A549 (cell line): ENCODE data around the gene UBAC2. TPM values are rescaled to one million over a fixed set of nuclear protein-coding genes. Genes with fewer than 3 reads are reported as not detected.

Experiments
- ATAC-seq, 2 experiments: fragments of 200-7000 bp in 1 of 2; fragments of >200 bp in 1 of 2; cut with Nextera tagmentation in 1 of 2; cut with Tn5 transposase in 1 of 2; 3 replicates each; pipeline versions ENCODE4 v1.8.0 to v1.9.1; 2018 to 2020; ENCODE audit warnings: mild to moderate bottlenecking in 1 of 2, moderate library complexity in 1 of 2
- CTCF ChIA-PET: fragments of 300-600 bp; sonication (Branson Sonifier 250); formaldehyde crosslinking; extraction: SDS; loops from one replicate; lab custom pipeline; 2021; ENCODE audit warnings: antibody characterized with exemption, inconsistent platforms; lab: Yijun Ruan, JAX
- POLR2A ChIA-PET: fragments of 350-600 bp; formaldehyde crosslinking; extraction: SDS; loops from one replicate; lab custom pipeline; 2021; ENCODE audit warnings: antibody characterized with exemption, inconsistent platforms; lab: Yijun Ruan, JAX
- DNase-seq, 2 experiments: peaks; one replicate each; pipeline versions ENCODE4 v3.0.0 to v3.0.0-alpha.2; 2011 to 2016; ENCODE audit warnings: low read depth in 1 of 2, low spot score in 1 of 2
- FAIRE-seq: peaks from 2 replicates; lab custom pipeline; 2011; peaks lifted over from hg19 to GRCh38; lab: Jason Lieb, UNC
- H3K27ac ChIP-seq, 2 experiments: fragments of >200 bp; sonication (Bioruptor Twin); formaldehyde crosslinking; 3 replicates each; pipeline ENCODE4 v1.5.1; 2016 to 2017
- H3K4me1 ChIP-seq: fragments of >200 bp; sonication (Bioruptor Twin); formaldehyde crosslinking; 3 replicates; pipeline ENCODE4 v1.6.1; 2016
- H3K4me2 ChIP-seq: fragments of >200 bp; sonication (Bioruptor Twin); formaldehyde crosslinking; 3 replicates; pipeline ENCODE4 v1.6.1; 2016
- H3K4me3 ChIP-seq: fragments of >200 bp; sonication (Bioruptor Twin); formaldehyde crosslinking; 3 replicates; pipeline ENCODE4 v1.5.1; 2016
- H3K9me3 ChIP-seq: fragments of >200 bp; sonication (Bioruptor Twin); formaldehyde crosslinking; 3 replicates; pipeline ENCODE4 v1.6.1; 2016
- BHLHE40 ChIP-seq: IDR thresholded peaks from 2 replicates; pipeline ENCODE4 v1.6.1; 2012; ENCODE audit warnings: low read depth, low read length, inconsistent platforms
- CHD2 ChIP-seq: fragments of 150-350 bp; IDR thresholded peaks from 2 replicates; pipeline ENCODE4 v1.6.1; 2014; ENCODE audit warnings: low read length; ENCODE audit not compliant: partially characterized antibody
- EHF ChIP-seq: fragments of 250-450 bp; sonication (Bioruptor Pico); IDR thresholded peaks from 2 replicates; pipeline ENCODE4 v1.5.0; 2020; ENCODE audit warnings: mild to moderate bottlenecking
- EP300 ChIP-seq, 2 experiments: fragments of >200 bp; sonication (Bioruptor Twin); formaldehyde crosslinking; IDR thresholded peaks; 2 replicates in 1 of 2; 3 replicates in 1 of 2; pipeline ENCODE4 v1.6.1; 2016 to 2017
- ESRRA ChIP-seq: fragments of 150-350 bp; IDR thresholded peaks from 2 replicates; pipeline ENCODE4 v1.6.1; 2014; ENCODE audit warnings: mild to moderate bottlenecking, low read length, borderline replicate concordance
- HDAC2 ChIP-seq: fragments of 200-600 bp; sonication (generic); IDR thresholded peaks from 2 replicates; pipeline ENCODE4 v1.6.1; 2016
- HOXB5 ChIP-seq: fragments of 250-450 bp; sonication (Bioruptor Pico); IDR thresholded peaks from 2 replicates; pipeline ENCODE4 v1.5.0; 2020; ENCODE audit warnings: mild to moderate bottlenecking, moderate library complexity
- JUN ChIP-seq, 2 experiments: fragments of >200 bp; sonication (Bioruptor Twin); formaldehyde crosslinking; IDR thresholded peaks; 2 replicates in 1 of 2; 3 replicates in 1 of 2; pipeline ENCODE4 v1.6.1; 2016 to 2017
- JUNB ChIP-seq: fragments of >200 bp; sonication (Bioruptor Twin); formaldehyde crosslinking; IDR thresholded peaks from 2 replicates; pipeline ENCODE4 v1.6.1; 2016
- KDM1A ChIP-seq: fragments of 200-600 bp; sonication (generic); IDR thresholded peaks from 2 replicates; pipeline ENCODE4 v1.6.1; 2016; ENCODE audit warnings: low read depth, mild to moderate bottlenecking
- NFE2L2 ChIP-seq: fragments of 150-350 bp; conservative IDR thresholded peaks from 2 replicates; pipeline ENCODE4 v1.6.1; 2014; ENCODE audit warnings: low read length
- NR3C1 ChIP-seq: fragments of >200 bp; sonication (Bioruptor Twin); formaldehyde crosslinking; IDR thresholded peaks from 3 replicates; pipeline ENCODE4 v1.6.1; 2017
- RARB ChIP-seq: fragments of 250-450 bp; sonication (Bioruptor Pico); IDR thresholded peaks from 2 replicates; pipeline ENCODE4 v1.8.0; 2021; ENCODE audit warnings: mild to moderate bottlenecking, moderate library complexity
- SMC3 ChIP-seq: fragments of >200 bp; sonication (Bioruptor Twin); formaldehyde crosslinking; IDR thresholded peaks from 3 replicates; pipeline ENCODE4 v1.6.1; 2018; ENCODE audit warnings: inconsistent platforms
- TP53 ChIP-seq: fragments of 250-450 bp; sonication (Bioruptor Pico); IDR thresholded peaks from 2 replicates; pipeline ENCODE4 v1.5.0; 2021; ENCODE audit warnings: mild to moderate bottlenecking, moderate library complexity
- ZC3H11A ChIP-seq: fragments of 450-650 bp; IDR thresholded peaks from 2 replicates; pipeline ENCODE4 v1.6.1; 2014; ENCODE audit warnings: antibody characterized with exemption, mild to moderate bottlenecking
- ZFP36 ChIP-seq: fragments of 450-650 bp; IDR thresholded peaks from 2 replicates; pipeline ENCODE4 v1.6.1; 2014; ENCODE audit warnings: borderline replicate concordance; ENCODE audit not compliant: partially characterized antibody
- ZSCAN20 ChIP-seq: fragments of 250-450 bp; sonication (Bioruptor Pico); IDR thresholded peaks from 2 replicates; pipeline ENCODE4 v1.8.0; 2022; ENCODE audit warnings: mild to moderate bottlenecking, moderate library complexity
- WGBS: methylation state at CpG from one replicate; pipeline ENCODE4 v1.1.6; 2017; ENCODE audit errors: missing lambda C conversion rate; 5-methylcytosine and 5-hydroxymethylcytosine counted together
- polyA plus RNA-seq, 4 experiments: library from polyadenylated mRNA; depleted of rRNA in 3 of 4; stranded (reverse); fragments of >200 nt; fragmentation: RNase III in 1 of 4; extraction: RNeasy Plus Mini Kit Qiagen cat#74134 plus additional on column Dnase treatment in 1 of 4; gene quantifications; 2 replicates in 3 of 4; 3 replicates in 1 of 4; pipeline ENCODE4 v1.2.3, GENCODE V29; 2011 to 2017
- TF ChIP-seq, protein P1 (sequence below): fragments of 250-450 bp; sonication (Bioruptor Pico); IDR thresholded peaks from 2 replicates; pipeline ENCODE4 v1.5.0; 2021; ENCODE audit warnings: mild to moderate bottlenecking, moderate library complexity, borderline replicate concordance
- TF ChIP-seq, protein P2 (sequence below): fragments of 200-600 bp; sonication (generic); IDR thresholded peaks from 2 replicates; pipeline ENCODE4 v1.6.1; 2016; ENCODE audit warnings: antibody characterized with exemption, mild to moderate bottlenecking, moderate library complexity
- TF ChIP-seq, protein P3 (sequence below): fragments of >200 bp; sonication (Bioruptor Twin); formaldehyde crosslinking; IDR thresholded peaks from 3 replicates; pipeline ENCODE4 v1.6.1; 2016
- TF ChIP-seq, protein P4 (sequence below): fragments of >200 bp; sonication (Bioruptor Twin); formaldehyde crosslinking; IDR thresholded peaks from 3 replicates; pipeline ENCODE4 v1.5.1; 2016

Gene UBAC2
- polyA plus RNA-seq, 2 of the 4 experiments (the other 2 are of a cell fraction): 61.6 to 103 TPM

DNA sequence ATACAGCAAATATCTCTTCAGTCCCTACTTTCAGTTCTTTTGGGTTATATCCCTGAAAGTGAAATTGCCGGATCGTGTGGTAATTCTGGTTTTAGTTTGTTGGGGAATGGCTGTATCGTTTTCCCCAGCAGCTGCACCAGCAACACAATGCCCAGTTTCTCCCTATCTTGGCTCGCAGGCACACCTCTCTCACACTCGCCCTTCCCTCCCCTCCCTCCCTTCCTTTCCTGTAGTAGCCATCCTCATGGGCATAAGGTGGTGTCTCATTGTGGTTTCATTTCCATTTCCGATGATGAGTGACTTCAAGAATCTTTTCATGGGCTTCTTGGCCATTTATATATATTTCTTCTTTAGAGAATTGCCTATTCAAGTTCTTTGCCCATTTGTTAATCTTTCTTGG, 66.2 kb downstream of the UBAC2 start:
- WGBS: 85% methylated on average over 6 of the region's 6 CpGs

DNA sequence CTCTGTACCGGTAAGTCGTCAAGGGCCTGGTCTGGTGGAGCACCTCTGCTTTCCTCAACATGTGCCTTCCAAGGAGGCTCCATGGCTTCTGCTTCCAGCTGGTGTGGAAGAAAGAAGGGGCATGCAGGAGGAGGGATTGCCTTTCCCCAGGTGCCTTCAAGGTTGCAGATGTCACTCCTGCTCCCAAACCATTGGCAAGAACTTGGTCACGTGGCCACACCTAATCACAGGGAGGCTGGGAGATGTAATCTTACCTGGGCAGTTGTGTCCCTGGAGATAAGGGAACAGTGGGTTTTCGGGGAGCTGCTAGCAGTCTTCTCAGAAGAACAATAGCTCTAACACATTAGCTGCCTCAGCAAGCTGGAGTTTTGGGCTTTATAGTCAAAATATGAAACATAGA, 67.3 kb downstream of the UBAC2 start:
- DNase-seq (no peak), FAIRE-seq (no peak), ATAC-seq (no peak)
- Histone ChIP-seq H3K4me3 (no peak overlapping the region), H3K4me1 (no peaks in the 10 kb centered on the region), H3K27ac (no peak overlapping the region), H3K4me2 (no peak overlapping the region), H3K9me3 (peaks cover 4% of the 10 kb centered on the region; the same call in 1 of the 3 replicates)
- no peak for TF ChIP-seq TP53 (CRISPR knock-in tag)
- TF ChIP-seq, protein P1, sequence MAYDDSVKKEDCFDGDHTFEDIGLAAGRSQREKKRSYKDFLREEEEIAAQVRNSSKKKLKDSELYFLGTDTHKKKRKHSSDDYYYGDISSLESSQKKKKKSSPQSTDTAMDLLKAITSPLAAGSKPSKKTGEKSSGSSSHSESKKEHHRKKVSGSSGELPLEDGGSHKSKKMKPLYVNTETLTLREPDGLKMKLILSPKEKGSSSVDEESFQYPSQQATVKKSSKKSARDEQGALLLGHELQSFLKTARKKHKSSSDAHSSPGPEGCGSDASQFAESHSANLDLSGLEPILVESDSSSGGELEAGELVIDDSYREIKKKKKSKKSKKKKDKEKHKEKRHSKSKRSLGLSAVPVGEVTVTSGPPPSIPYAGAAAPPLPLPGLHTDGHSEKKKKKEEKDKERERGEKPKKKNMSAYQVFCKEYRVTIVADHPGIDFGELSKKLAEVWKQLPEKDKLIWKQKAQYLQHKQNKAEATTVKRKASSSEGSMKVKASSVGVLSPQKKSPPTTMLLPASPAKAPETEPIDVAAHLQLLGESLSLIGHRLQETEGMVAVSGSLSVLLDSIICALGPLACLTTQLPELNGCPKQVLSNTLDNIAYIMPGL: no peak
- no peak for TF ChIP-seq ZFP36
- no peak for TF ChIP-seq EP300 (IDR thresholded peaks at IDR 0.05)
- no peak for TF ChIP-seq ZSCAN20 (CRISPR knock-in tag)
- TF ChIP-seq, protein P2, sequence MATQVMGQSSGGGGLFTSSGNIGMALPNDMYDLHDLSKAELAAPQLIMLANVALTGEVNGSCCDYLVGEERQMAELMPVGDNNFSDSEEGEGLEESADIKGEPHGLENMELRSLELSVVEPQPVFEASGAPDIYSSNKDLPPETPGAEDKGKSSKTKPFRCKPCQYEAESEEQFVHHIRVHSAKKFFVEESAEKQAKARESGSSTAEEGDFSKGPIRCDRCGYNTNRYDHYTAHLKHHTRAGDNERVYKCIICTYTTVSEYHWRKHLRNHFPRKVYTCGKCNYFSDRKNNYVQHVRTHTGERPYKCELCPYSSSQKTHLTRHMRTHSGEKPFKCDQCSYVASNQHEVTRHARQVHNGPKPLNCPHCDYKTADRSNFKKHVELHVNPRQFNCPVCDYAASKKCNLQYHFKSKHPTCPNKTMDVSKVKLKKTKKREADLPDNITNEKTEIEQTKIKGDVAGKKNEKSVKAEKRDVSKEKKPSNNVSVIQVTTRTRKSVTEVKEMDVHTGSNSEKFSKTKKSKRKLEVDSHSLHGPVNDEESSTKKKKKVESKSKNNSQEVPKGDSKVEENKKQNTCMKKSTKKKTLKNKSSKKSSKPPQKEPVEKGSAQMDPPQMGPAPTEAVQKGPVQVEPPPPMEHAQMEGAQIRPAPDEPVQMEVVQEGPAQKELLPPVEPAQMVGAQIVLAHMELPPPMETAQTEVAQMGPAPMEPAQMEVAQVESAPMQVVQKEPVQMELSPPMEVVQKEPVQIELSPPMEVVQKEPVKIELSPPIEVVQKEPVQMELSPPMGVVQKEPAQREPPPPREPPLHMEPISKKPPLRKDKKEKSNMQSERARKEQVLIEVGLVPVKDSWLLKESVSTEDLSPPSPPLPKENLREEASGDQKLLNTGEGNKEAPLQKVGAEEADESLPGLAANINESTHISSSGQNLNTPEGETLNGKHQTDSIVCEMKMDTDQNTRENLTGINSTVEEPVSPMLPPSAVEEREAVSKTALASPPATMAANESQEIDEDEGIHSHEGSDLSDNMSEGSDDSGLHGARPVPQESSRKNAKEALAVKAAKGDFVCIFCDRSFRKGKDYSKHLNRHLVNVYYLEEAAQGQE: no peak
- WGBS: 89% methylated on average over 3 of the region's 4 CpGs
- ChIA-PET POLR2A (no interaction called here), CTCF (interaction anchor here (1.0 to 5.6 kb wide), 8 partner anchors 17 to 169 kb away, joined by 3 to 106 read pairs (median 10); partner anchors contain the start of gene UBAC2)

More for the DNA sequence above, 66.2 kb downstream of the UBAC2 start:
- POLR2A ChIA-PET: no interaction called here
- Histone ChIP-seq H3K4me1 (no peaks in the 10 kb centered on the region), H3K9me3 (no peaks in the 10 kb centered on the region), H3K4me3 (no peak overlapping the region), H3K4me2 (no peak overlapping the region), H3K27ac (no peak overlapping the region)
- no peak for TF ChIP-seq KDM1A
- no peak for TF ChIP-seq EHF (CRISPR knock-in tag)
- TF ChIP-seq NFE2L2: no peak
- no peak for TF ChIP-seq JUN (IDR thresholded peaks at IDR 0.05)
- TF ChIP-seq ZC3H11A: no peak
- TF ChIP-seq SMC3: no peak
- TF ChIP-seq CHD2: no peak
- no peak for TF ChIP-seq BHLHE40
- TF ChIP-seq, protein P3, sequence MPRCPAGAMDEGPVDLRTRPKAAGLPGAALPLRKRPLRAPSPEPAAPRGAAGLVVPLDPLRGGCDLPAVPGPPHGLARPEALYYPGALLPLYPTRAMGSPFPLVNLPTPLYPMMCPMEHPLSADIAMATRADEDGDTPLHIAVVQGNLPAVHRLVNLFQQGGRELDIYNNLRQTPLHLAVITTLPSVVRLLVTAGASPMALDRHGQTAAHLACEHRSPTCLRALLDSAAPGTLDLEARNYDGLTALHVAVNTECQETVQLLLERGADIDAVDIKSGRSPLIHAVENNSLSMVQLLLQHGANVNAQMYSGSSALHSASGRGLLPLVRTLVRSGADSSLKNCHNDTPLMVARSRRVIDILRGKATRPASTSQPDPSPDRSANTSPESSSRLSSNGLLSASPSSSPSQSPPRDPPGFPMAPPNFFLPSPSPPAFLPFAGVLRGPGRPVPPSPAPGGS: no peak
- TF ChIP-seq HDAC2: no peak
- no peak for TF ChIP-seq JUNB
- TF ChIP-seq NR3C1: no peak
- TF ChIP-seq, protein P4, sequence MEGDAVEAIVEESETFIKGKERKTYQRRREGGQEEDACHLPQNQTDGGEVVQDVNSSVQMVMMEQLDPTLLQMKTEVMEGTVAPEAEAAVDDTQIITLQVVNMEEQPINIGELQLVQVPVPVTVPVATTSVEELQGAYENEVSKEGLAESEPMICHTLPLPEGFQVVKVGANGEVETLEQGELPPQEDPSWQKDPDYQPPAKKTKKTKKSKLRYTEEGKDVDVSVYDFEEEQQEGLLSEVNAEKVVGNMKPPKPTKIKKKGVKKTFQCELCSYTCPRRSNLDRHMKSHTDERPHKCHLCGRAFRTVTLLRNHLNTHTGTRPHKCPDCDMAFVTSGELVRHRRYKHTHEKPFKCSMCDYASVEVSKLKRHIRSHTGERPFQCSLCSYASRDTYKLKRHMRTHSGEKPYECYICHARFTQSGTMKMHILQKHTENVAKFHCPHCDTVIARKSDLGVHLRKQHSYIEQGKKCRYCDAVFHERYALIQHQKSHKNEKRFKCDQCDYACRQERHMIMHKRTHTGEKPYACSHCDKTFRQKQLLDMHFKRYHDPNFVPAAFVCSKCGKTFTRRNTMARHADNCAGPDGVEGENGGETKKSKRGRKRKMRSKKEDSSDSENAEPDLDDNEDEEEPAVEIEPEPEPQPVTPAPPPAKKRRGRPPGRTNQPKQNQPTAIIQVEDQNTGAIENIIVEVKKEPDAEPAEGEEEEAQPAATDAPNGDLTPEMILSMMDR: no peak
- no peak for TF ChIP-seq HOXB5
- no peak for TF ChIP-seq RARB (CRISPR knock-in tag)
- no peak for TF ChIP-seq ZFP36
- TF ChIP-seq, protein P2: no peak
- TF ChIP-seq ESRRA: no peak
- CTCF ChIA-PET: interaction anchor here (0.6 to 5.6 kb wide), 11 partner anchors 8 to 170 kb away, joined by 3 to 106 read pairs (median 5); partner anchors contain the start of gene UBAC2
- FAIRE-seq (no peak), ATAC-seq (no peak), DNase-seq (no peak)
